PFSK-1 (cell line): ENCODE measurements around the gene EIF2A.

ENCODE experiments used
- FOXP2 ChIP-seq: optimal IDR thresholded peaks from 2 replicates; pipeline ENCODE3; 2011; ENCODE audit warnings: borderline replicate concordance, control low read depth, inconsistent platforms; ENCODE audit not compliant: insufficient read depth; ENCODE audit errors: extremely low read length, extremely low read depth
- POLR2AphosphoS5 ChIP-seq: IDR thresholded peaks from 2 replicates; pipeline ENCODE4 v1.6.1; 2012; ENCODE audit warnings: low read depth, mild to moderate bottlenecking, control low read depth, low read length, moderate library complexity
- TF ChIP-seq, protein P1 (sequence below), 2 experiments: IDR thresholded peaks; 2 replicates each; pipeline versions ENCODE4 v1.6.1 to v1.8.0; 2011 to 2012; ENCODE audit warnings: low read depth in 2 of 2, low read length in 2 of 2, control low read depth in 1 of 2, inconsistent platforms in 1 of 2, mild to moderate bottlenecking in 1 of 2, moderate library complexity in 1 of 2; ENCODE audit not compliant: insufficient read depth in 1 of 2

DNA sequence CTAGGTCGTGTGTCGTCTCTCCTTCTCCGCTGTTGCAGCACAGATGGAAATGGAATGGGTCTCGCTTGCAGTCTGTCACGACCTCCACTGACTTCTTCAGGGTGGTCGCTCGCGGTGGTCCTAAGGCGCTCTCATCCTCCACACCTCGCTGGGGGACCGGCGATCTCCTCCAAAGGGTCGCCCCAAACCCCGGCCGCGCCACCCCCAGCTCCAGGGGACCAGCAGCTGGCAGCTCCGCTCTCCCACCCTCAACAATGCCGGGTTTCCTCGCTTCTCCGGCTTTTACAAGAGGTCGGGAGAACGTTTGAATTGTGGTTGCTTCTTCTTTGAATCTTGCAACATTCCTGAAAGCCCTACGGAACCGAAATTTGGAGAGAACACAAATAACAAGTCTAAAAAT lies 26.2 kb upstream of the EIF2A start:
- TF ChIP-seq, protein P1, sequence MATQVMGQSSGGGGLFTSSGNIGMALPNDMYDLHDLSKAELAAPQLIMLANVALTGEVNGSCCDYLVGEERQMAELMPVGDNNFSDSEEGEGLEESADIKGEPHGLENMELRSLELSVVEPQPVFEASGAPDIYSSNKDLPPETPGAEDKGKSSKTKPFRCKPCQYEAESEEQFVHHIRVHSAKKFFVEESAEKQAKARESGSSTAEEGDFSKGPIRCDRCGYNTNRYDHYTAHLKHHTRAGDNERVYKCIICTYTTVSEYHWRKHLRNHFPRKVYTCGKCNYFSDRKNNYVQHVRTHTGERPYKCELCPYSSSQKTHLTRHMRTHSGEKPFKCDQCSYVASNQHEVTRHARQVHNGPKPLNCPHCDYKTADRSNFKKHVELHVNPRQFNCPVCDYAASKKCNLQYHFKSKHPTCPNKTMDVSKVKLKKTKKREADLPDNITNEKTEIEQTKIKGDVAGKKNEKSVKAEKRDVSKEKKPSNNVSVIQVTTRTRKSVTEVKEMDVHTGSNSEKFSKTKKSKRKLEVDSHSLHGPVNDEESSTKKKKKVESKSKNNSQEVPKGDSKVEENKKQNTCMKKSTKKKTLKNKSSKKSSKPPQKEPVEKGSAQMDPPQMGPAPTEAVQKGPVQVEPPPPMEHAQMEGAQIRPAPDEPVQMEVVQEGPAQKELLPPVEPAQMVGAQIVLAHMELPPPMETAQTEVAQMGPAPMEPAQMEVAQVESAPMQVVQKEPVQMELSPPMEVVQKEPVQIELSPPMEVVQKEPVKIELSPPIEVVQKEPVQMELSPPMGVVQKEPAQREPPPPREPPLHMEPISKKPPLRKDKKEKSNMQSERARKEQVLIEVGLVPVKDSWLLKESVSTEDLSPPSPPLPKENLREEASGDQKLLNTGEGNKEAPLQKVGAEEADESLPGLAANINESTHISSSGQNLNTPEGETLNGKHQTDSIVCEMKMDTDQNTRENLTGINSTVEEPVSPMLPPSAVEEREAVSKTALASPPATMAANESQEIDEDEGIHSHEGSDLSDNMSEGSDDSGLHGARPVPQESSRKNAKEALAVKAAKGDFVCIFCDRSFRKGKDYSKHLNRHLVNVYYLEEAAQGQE (IDR thresholded peaks at IDR 0.05; ENCODE audit: insufficient read depth in 1 of 2, low read depth in 2 of 2, low read length in 2 of 2): no peak
- TF ChIP-seq POLR2AphosphoS5 (no peak), FOXP2 (no peak)
